ENCODE measurements around the gene DHRS7. TPM values are rescaled to one million over a fixed set of nuclear protein-coding genes. Genes with fewer than 3 reads are reported as not detected.

DHRS7 gene
- total RNA-seq, 2 experiments from 2014 or later, result 24.5 to 28.6 TPM

- peaks cover 26% of the 10 kb centered on the region for H3K36me3 Mint-ChIP-seq (ENCODE audit: low read depth)
- peaks cover 62% of the 10 kb centered on the region for H3K4me1 Mint-ChIP-seq (ENCODE audit: low read depth)
- Histone ChIP-seq H3K36me3 (ENCODE audit: insufficient read depth, low read length) (peaks cover 10% of the 10 kb centered on the region), H3K4me1 (ENCODE audit: insufficient read depth, low read length) (peaks cover 21% of the 10 kb centered on the region), H3K9me3 (ENCODE audit: control insufficient read depth in 1 of 2, insufficient read depth in 1 of 2, low read length in 2 of 2) (no peaks in the 10 kb centered on the region), H3K27me3 (ENCODE audit: control insufficient read depth in 1 of 2, insufficient read depth in 2 of 2, low read length in 2 of 2) (no peaks in the 10 kb centered on the region), H3K27ac (ENCODE audit: low read depth in 1 of 2, low read length in 2 of 2) (no peak overlapping the region), H3K4me3 (ENCODE audit: low read length) (no peak overlapping the region)
- intact Hi-C loops (cut with DNase I, micrococcal nuclease), result loop anchor here (5.0 to 10.0 kb wide), 5 partner anchors 58 to 907 kb away; partner anchors contain the start of genes DAAM1 (in 2 of the 2), JKAMP (in 2 of the 2), L3HYPDH (in 2 of the 2) and DHRS7 (in 1 of the 2)
- no peaks in the 10 kb centered on the region for H3K27me3 Mint-ChIP-seq
- peak overlapping the region; percentile 99 for H3K27ac Mint-ChIP-seq
- H3K9me3 Mint-ChIP-seq, result no peaks in the 10 kb centered on the region
- peak overlapping the region; percentile 96 for H3K4me3 Mint-ChIP-seq
- ChIA-PET CTCF (no interaction called here), POLR2A (no interaction called here)
- ATAC-seq (ENCODE audit: poor library complexity) (no peak), DNase-seq (peak in 4 of 14 experiments; percentile 9 to 33 (median 20))
- no peak for TF ChIP-seq CTCF (IDR thresholded peaks at IDR 0.05)
Observed at GRCh38 chr14:60094306-60094897, 70.8 kb downstream of the DHRS7 start.

Other genes with a start within 250 kb of the DHRS7 start
- gene LRRC9, start 245.3 kb downstream of the DHRS7 start, total RNA-seq, result not detected
- gene PCNX4, start 73.5 kb downstream of the DHRS7 start, total RNA-seq, result 10 to 100 TPM; 17.3 to 21.0 TPM
- 10 to 100 TPM; 96.9 to 97.2 TPM for gene PPM1A, start 83.8 kb upstream of the DHRS7 start, total RNA-seq

All from CD4-positive, alpha-beta T cell (primary cell).